ENCODE data around the gene SYNPR.

SYNPR gene

GRCh38 chr3:63513791-63514190 is 235.7 kb downstream of the SYNPR start:
- TF ChIP-seq CTCF (IDR thresholded peaks at IDR 0.05; ENCODE audit: extremely low read depth, insufficient read depth, missing control alignments): no peak
- in situ Hi-C loops (cut with MboI; ENCODE audit: low pct_unique_long_range_greater_than_20kb, low sequenced_read_pairs, unreplicated experiment): no loop called here

GRCh38 chr3:63514678-63515077 is 236.6 kb downstream of the SYNPR start:
- in situ Hi-C loops (cut with MboI; ENCODE audit: low pct_unique_long_range_greater_than_20kb, low sequenced_read_pairs, unreplicated experiment): no loop called here
- DNase-seq (ENCODE audit: low spot score): no peak
- TF ChIP-seq CTCF (IDR thresholded peaks at IDR 0.05; ENCODE audit: extremely low read depth, insufficient read depth, missing control alignments): no peak

More at GRCh38 chr3:63513791-63514190, 235.7 kb downstream of the SYNPR start:
- DNase-seq (ENCODE audit: low spot score): no peak

GRCh38 chr3:63519426-63519825 is 241.3 kb downstream of the SYNPR start:
- no peak for DNase-seq (ENCODE audit: low spot score)
- in situ Hi-C loops (cut with MboI; ENCODE audit: low pct_unique_long_range_greater_than_20kb, low sequenced_read_pairs, unreplicated experiment): no loop called here
- no peak for TF ChIP-seq CTCF (IDR thresholded peaks at IDR 0.05; ENCODE audit: extremely low read depth, insufficient read depth, missing control alignments)

- in situ Hi-C loops (cut with MboI; ENCODE audit: low pct_unique_long_range_greater_than_20kb, low sequenced_read_pairs, unreplicated experiment): no loop called here
- DNase-seq (ENCODE audit: low spot score): no peak
- TF ChIP-seq CTCF (IDR thresholded peaks at IDR 0.05; ENCODE audit: extremely low read depth, insufficient read depth, missing control alignments): no peak
Observed at GRCh38 chr3:63521657-63522056, 243.5 kb downstream of the SYNPR start.

GRCh38 chr3:63523100-63523499 is 245.0 kb downstream of the SYNPR start:
- in situ Hi-C loops (cut with MboI; ENCODE audit: low pct_unique_long_range_greater_than_20kb, low sequenced_read_pairs, unreplicated experiment): no loop called here
- no peak for DNase-seq (ENCODE audit: low spot score)
- no peak for TF ChIP-seq CTCF (IDR thresholded peaks at IDR 0.05; ENCODE audit: extremely low read depth, insufficient read depth, missing control alignments)

GRCh38 chr3:63528325-63529000 is 250.4 kb downstream of the SYNPR start:
- no peak for DNase-seq (ENCODE audit: low spot score)
- in situ Hi-C loops (cut with MboI; ENCODE audit: low pct_unique_long_range_greater_than_20kb, low sequenced_read_pairs, unreplicated experiment): no loop called here
- TF ChIP-seq CTCF (IDR thresholded peaks at IDR 0.05; ENCODE audit: extremely low read depth, insufficient read depth, missing control alignments): no peak

Data from GM13977 (cell line).